Stomach (tissue), 4 donors: ENCODE results near the gene FNDC3B.

ENCODE experiments used
- CTCF ChIP-seq, 7 experiments: fragments of 450-650 bp in 4 of 7; fragments of 200-600 bp in 3 of 7; sonication (generic) in 3 of 7; IDR thresholded peaks; one replicate each; pipeline ENCODE4 v1.5.1; 2016 to 2019; ENCODE audit warnings: antibody characterized with exemption in 7 of 7, control low read depth in 2 of 7, mild to moderate bottlenecking in 1 of 7
- POLR2AphosphoS5 ChIP-seq, 3 donors: sonication (generic); formaldehyde crosslinking; IDR thresholded peaks; one replicate each; pipeline ENCODE4 v1.6.1; 2016; ENCODE audit warnings: antibody characterized with exemption in 3 of 3

- no peak for TF ChIP-seq CTCF (IDR thresholded peaks at IDR 0.05)
- no peak for TF ChIP-seq POLR2AphosphoS5 (IDR thresholded peaks at IDR 0.05)
Measured at GRCh38 chr3:172062761-172063160, 23.4 kb downstream of the FNDC3B start.
